ENCODE results near the gene CCDC121. TPM values are rescaled to one million over a fixed set of nuclear protein-coding genes. Genes with fewer than 3 reads are reported as not detected.

CCDC121 gene
- polyA plus RNA-seq, 1 donor from 2014 or later, result 3.0 TPM

- Histone ChIP-seq H3K9me2 (ENCODE audit: insufficient read depth, low read length) (no peaks in the 10 kb centered on the region), H3K4me2 (ENCODE audit: low read length) (no peak overlapping the region), H3K27ac (ENCODE audit: low read length) (no peak overlapping the region), H3K9me3 (ENCODE audit: low read length) (no peaks in the 10 kb centered on the region), H3K27me3 (ENCODE audit: insufficient read depth, low read depth, low read length) (no peaks in the 10 kb centered on the region), H3K36me3 (ENCODE audit: insufficient read depth, low read length) (no peaks in the 10 kb centered on the region), H3F3A (ENCODE audit: insufficient read depth, low read length, poor library complexity, severe bottlenecking) (no peaks in the 10 kb centered on the region), H2AFZ (ENCODE audit: low read depth, low read length) (no peak overlapping the region), H3K4me3 (ENCODE audit: low read length) (no peak overlapping the region), H3K9ac (ENCODE audit: low read length) (no peak overlapping the region), H3K79me2 (replicated peaks; ENCODE audit: insufficient read depth, low read length) (peaks cover 43% of the 10 kb centered on the region), H4K20me1 (ENCODE audit: insufficient read depth) (no peaks in the 10 kb centered on the region)
- TF ChIP-seq SMC3 (conservative IDR thresholded peaks at IDR 0.05; ENCODE audit: poor library complexity) (no peak), MXI1 (conservative IDR thresholded peaks at IDR 0.05; ENCODE audit: poor library complexity, severe bottlenecking) (no peak), EP300 (conservative IDR thresholded peaks at IDR 0.05; ENCODE audit: poor library complexity, severe bottlenecking) (no peak), EZH2 (IDR thresholded peaks at IDR 0.05; ENCODE audit: borderline replicate concordance, insufficient read depth, low read length, poor library complexity, severe bottlenecking) (no peak), RAD21 (conservative IDR thresholded peaks at IDR 0.05) (no peak), TAF1 (IDR thresholded peaks at IDR 0.05; ENCODE audit: low read depth) (no peak), POLR2AphosphoS5 (IDR thresholded peaks at IDR 0.05) (no peak), CTCF (IDR thresholded peaks at IDR 0.05; ENCODE audit: poor library complexity, severe bottlenecking) (no peak)
- TF ChIP-seq, protein P1, sequence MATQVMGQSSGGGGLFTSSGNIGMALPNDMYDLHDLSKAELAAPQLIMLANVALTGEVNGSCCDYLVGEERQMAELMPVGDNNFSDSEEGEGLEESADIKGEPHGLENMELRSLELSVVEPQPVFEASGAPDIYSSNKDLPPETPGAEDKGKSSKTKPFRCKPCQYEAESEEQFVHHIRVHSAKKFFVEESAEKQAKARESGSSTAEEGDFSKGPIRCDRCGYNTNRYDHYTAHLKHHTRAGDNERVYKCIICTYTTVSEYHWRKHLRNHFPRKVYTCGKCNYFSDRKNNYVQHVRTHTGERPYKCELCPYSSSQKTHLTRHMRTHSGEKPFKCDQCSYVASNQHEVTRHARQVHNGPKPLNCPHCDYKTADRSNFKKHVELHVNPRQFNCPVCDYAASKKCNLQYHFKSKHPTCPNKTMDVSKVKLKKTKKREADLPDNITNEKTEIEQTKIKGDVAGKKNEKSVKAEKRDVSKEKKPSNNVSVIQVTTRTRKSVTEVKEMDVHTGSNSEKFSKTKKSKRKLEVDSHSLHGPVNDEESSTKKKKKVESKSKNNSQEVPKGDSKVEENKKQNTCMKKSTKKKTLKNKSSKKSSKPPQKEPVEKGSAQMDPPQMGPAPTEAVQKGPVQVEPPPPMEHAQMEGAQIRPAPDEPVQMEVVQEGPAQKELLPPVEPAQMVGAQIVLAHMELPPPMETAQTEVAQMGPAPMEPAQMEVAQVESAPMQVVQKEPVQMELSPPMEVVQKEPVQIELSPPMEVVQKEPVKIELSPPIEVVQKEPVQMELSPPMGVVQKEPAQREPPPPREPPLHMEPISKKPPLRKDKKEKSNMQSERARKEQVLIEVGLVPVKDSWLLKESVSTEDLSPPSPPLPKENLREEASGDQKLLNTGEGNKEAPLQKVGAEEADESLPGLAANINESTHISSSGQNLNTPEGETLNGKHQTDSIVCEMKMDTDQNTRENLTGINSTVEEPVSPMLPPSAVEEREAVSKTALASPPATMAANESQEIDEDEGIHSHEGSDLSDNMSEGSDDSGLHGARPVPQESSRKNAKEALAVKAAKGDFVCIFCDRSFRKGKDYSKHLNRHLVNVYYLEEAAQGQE (IDR thresholded peaks at IDR 0.05; ENCODE audit: borderline replicate concordance), result no peak
Measured at GRCh38 chr2:27588308-27588707, 40.5 kb downstream of the CCDC121 start.

- Histone ChIP-seq H3F3A (ENCODE audit: insufficient read depth, low read length, poor library complexity, severe bottlenecking) (no peaks in the 10 kb centered on the region), H3K36me3 (ENCODE audit: insufficient read depth, low read length) (no peaks in the 10 kb centered on the region), H4K20me1 (ENCODE audit: insufficient read depth) (no peaks in the 10 kb centered on the region), H3K79me2 (replicated peaks; ENCODE audit: insufficient read depth, low read length) (peaks cover 43% of the 10 kb centered on the region), H3K27me3 (ENCODE audit: insufficient read depth, low read depth, low read length) (no peaks in the 10 kb centered on the region), H3K4me2 (ENCODE audit: low read length) (no peak overlapping the region), H3K4me3 (ENCODE audit: low read length) (no peak overlapping the region), H3K27ac (ENCODE audit: low read length) (no peak overlapping the region), H3K9ac (ENCODE audit: low read length) (no peak overlapping the region), H3K9me2 (ENCODE audit: insufficient read depth, low read length) (no peaks in the 10 kb centered on the region), H3K9me3 (ENCODE audit: low read length) (no peaks in the 10 kb centered on the region), H2AFZ (ENCODE audit: low read depth, low read length) (no peak overlapping the region)
- TF ChIP-seq POLR2AphosphoS5 (IDR thresholded peaks at IDR 0.05), result no peak
- no peak for TF ChIP-seq EP300 (conservative IDR thresholded peaks at IDR 0.05; ENCODE audit: poor library complexity, severe bottlenecking)
- TF ChIP-seq, protein P1 (IDR thresholded peaks at IDR 0.05; ENCODE audit: borderline replicate concordance), result no peak
- no peak for TF ChIP-seq MXI1 (conservative IDR thresholded peaks at IDR 0.05; ENCODE audit: poor library complexity, severe bottlenecking)
- TF ChIP-seq CTCF (IDR thresholded peaks at IDR 0.05; ENCODE audit: poor library complexity, severe bottlenecking), result no peak
- TF ChIP-seq RAD21 (conservative IDR thresholded peaks at IDR 0.05), result no peak
- no peak for TF ChIP-seq TAF1 (IDR thresholded peaks at IDR 0.05; ENCODE audit: low read depth)
Measured at GRCh38 chr2:27587025-27587424, 41.8 kb downstream of the CCDC121 start.
